GM23338 (cell line): Measurements from ENCODE around the gene KRAS. TPM values are rescaled to one million over a fixed set of nuclear protein-coding genes. Genes with fewer than 3 reads are reported as not detected.

Experiments used
- ATAC-seq: fragments of 200-7000 bp; cut with Tn5 transposase; 3 replicates; pipeline ENCODE4 v1.9.1; 2020
- DNase-seq: peaks from one replicate; pipeline ENCODE4 v3.0.0-alpha.2; 2015; ENCODE audit warnings: low spot score
- H2AFZ ChIP-seq: fragments of 200-600 bp; sonication (generic); 2 replicates; pipeline ENCODE4 v1.8.0; 2016; ENCODE audit warnings: antibody characterized with exemption, mild to moderate bottlenecking, moderate library complexity
- H3F3A ChIP-seq: fragments of 200-600 bp; sonication (generic); replicated peaks from 2 replicates; pipeline ENCODE4 v1.8.0; 2017; ENCODE audit warnings: antibody characterized with exemption, mixed run types, low read depth
- H3K27ac ChIP-seq: fragments of 200-600 bp; sonication (generic); 2 replicates; pipeline ENCODE4 v1.6.1; 2016; ENCODE audit warnings: low read depth
- H3K27me3 ChIP-seq: fragments of 200-600 bp; sonication (generic); 2 replicates; pipeline ENCODE4 v1.8.0; 2016; ENCODE audit warnings: mild to moderate bottlenecking, mixed run types, moderate library complexity; ENCODE audit not compliant: insufficient read depth
- H3K36me3 ChIP-seq: fragments of 200-600 bp; sonication (generic); 2 replicates; pipeline ENCODE4 v1.8.0; 2016; ENCODE audit warnings: mild to moderate bottlenecking; ENCODE audit not compliant: insufficient read depth
- H3K4me1 ChIP-seq: fragments of 200-600 bp; sonication (generic); 2 replicates; pipeline ENCODE4 v1.8.0; 2016; ENCODE audit warnings: mild to moderate bottlenecking, moderate library complexity; ENCODE audit not compliant: insufficient read depth
- H3K4me2 ChIP-seq: fragments of 200-600 bp; sonication (generic); 2 replicates; pipeline ENCODE4 v1.7.1; 2017; ENCODE audit warnings: mixed run types
- H3K4me3 ChIP-seq: fragments of 200-600 bp; sonication (generic); 2 replicates; pipeline ENCODE4 v1.6.1; 2016; ENCODE audit warnings: mixed run types
- H3K79me2 ChIP-seq: fragments of 200-600 bp; sonication (generic); replicated peaks from 2 replicates; pipeline ENCODE4 v1.8.0; 2017; ENCODE audit warnings: mild to moderate bottlenecking; ENCODE audit not compliant: insufficient read depth
- H3K9me2 ChIP-seq: fragments of 200-600 bp; sonication (generic); 2 replicates; pipeline ENCODE4 v1.8.0; 2017; ENCODE audit not compliant: insufficient read depth
- H4K20me1 ChIP-seq: fragments of 200-600 bp; sonication (generic); replicated peaks from 2 replicates; pipeline ENCODE4 v1.8.0; 2017; ENCODE audit warnings: mild to moderate bottlenecking; ENCODE audit not compliant: insufficient read depth
- H3K27ac Mint-ChIP-seq: 2 replicates; pipeline ENCODE4 v1.8.0; 2020; ENCODE audit warnings: inconsistent platforms, mild to moderate bottlenecking, moderate library complexity, mixed read lengths
- H3K27me3 Mint-ChIP-seq: 3 replicates; pipeline ENCODE4 v1.8.0; 2022; ENCODE audit warnings: low read depth, mild to moderate bottlenecking, moderate library complexity, mixed read lengths, inconsistent platforms; ENCODE audit not compliant: insufficient read depth, poor library complexity
- H3K36me3 Mint-ChIP-seq: 3 replicates; pipeline ENCODE4 v1.8.0; 2021; ENCODE audit warnings: low read depth, mild to moderate bottlenecking, inconsistent platforms, moderate library complexity, mixed read lengths
- H3K4me1 Mint-ChIP-seq: 3 replicates; pipeline ENCODE4 v1.8.0; 2020; ENCODE audit warnings: mild to moderate bottlenecking, inconsistent platforms, mixed read lengths
- H3K4me3 Mint-ChIP-seq: 3 replicates; pipeline ENCODE4 v1.8.0; 2021; ENCODE audit warnings: moderate library complexity, mild to moderate bottlenecking, inconsistent platforms, mixed read lengths
- H3K9me3 Mint-ChIP-seq: 3 replicates; pipeline ENCODE4 v1.8.0; 2020; ENCODE audit warnings: moderate library complexity, mild to moderate bottlenecking, inconsistent platforms, mixed read lengths
- CREB1 ChIP-seq: fragments of 250-450 bp; sonication (Bioruptor Pico); IDR thresholded peaks from 2 replicates; pipeline ENCODE4 v1.5.0; 2020; ENCODE audit warnings: low read depth, mild to moderate bottlenecking, moderate library complexity
- EZH2 ChIP-seq: fragments of 200-600 bp; sonication (generic); IDR thresholded peaks from one replicate; pipeline ENCODE4 v1.8.0; 2017; ENCODE audit warnings: antibody characterized with exemption, mild to moderate bottlenecking, low read depth; ENCODE audit not compliant: unreplicated experiment
- EZH2phosphoT487 ChIP-seq: fragments of 200-600 bp; sonication (generic); IDR thresholded peaks from one replicate; pipeline ENCODE4 v1.8.1; 2018; ENCODE audit warnings: antibody characterized with exemption; ENCODE audit not compliant: unreplicated experiment
- JUNB ChIP-seq: IDR thresholded peaks from one replicate; pipeline ENCODE4 v1.6.1; 2016; ENCODE audit warnings: antibody characterized with exemption; ENCODE audit not compliant: unreplicated experiment
- NANOG ChIP-seq: IDR thresholded peaks from 2 replicates; pipeline ENCODE4 v1.6.1; 2016; ENCODE audit warnings: antibody characterized with exemption, borderline replicate concordance
- POLR2AphosphoS5 ChIP-seq: IDR thresholded peaks from 2 replicates; pipeline ENCODE4 v1.6.1; 2016; ENCODE audit warnings: antibody characterized with exemption, low read depth
- STAT1 ChIP-seq: IDR thresholded peaks from one replicate; pipeline ENCODE4 v1.6.1; 2016; ENCODE audit warnings: antibody characterized with exemption; ENCODE audit not compliant: unreplicated experiment
- ZNF114 ChIP-seq: fragments of 250-450 bp; sonication (Bioruptor Pico); IDR thresholded peaks from 2 replicates; pipeline ENCODE4 v1.5.0; 2020; ENCODE audit warnings: mild to moderate bottlenecking, moderate library complexity
- ZNF331 ChIP-seq: fragments of 250-450 bp; sonication (Bioruptor Pico); IDR thresholded peaks from 2 replicates; pipeline ENCODE4 v1.5.0; 2020; ENCODE audit warnings: low read depth, mild to moderate bottlenecking, moderate library complexity
- polyA plus RNA-seq: library from polyadenylated mRNA; unstranded; fragments of >200 nt; fragmentation: Nextera tagmentation; extraction: Ambion mirVana; gene quantifications from 2 replicates; pipeline ENCODE4 v1.2.1, GENCODE V29; 2016
- total RNA-seq: library from RNA; depleted of rRNA; stranded (reverse); fragments of >200 nt; shearing (Covaris generic); gene quantifications from 2 replicates; pipeline ENCODE4 v1.2.3, GENCODE V29; 2014
- TF ChIP-seq, protein P1 (sequence below): IDR thresholded peaks from one replicate; pipeline ENCODE4 v1.6.1; 2018; ENCODE audit warnings: antibody characterized with exemption; ENCODE audit not compliant: unreplicated experiment
- TF ChIP-seq, protein P2 (sequence below), 2 experiments: fragments of 200-600 bp in 1 of 2; sonication (generic) in 1 of 2; conservative IDR thresholded peaks; 2 replicates each; pipeline versions ENCODE4 v1.5.1 to v1.6.1; 2016 to 2017; ENCODE audit warnings: antibody characterized with exemption in 2 of 2, low read depth in 2 of 2, mild to moderate bottlenecking in 2 of 2, moderate library complexity in 1 of 2
- TF ChIP-seq, protein P3 (sequence below): fragments of 250-450 bp; sonication (Bioruptor Pico); IDR thresholded peaks from 2 replicates; pipeline ENCODE4 v1.5.0; 2020; ENCODE audit warnings: mild to moderate bottlenecking, moderate library complexity
- TF ChIP-seq, protein P4 (sequence below): IDR thresholded peaks from 2 replicates; pipeline ENCODE4 v1.6.1; 2016; ENCODE audit warnings: antibody characterized with exemption

Gene KRAS
- total and polyA plus RNA-seq, 2 experiments from 2014 or later = 54.7 to 131 TPM

DNA sequence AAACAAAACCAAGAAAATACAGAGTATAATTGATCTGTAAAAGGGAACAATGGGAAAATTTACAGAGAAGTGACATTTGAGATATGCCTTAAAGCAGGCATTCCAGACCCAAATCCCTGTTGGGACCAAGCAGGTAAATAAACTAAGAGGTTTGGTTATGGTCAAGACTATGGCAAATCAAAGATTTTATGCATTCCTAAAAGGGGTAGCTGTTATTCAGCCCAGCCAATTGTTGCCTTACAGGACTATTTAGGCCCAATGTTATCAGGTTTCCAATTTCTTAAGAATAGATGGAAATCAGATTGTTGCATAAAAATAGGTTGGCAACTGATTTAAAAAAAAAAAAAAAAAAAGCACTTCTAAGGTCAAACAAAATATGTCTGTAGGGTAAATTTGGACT is 61.1 kb downstream of the KRAS start (continued):
- TF ChIP-seq, protein P1, sequence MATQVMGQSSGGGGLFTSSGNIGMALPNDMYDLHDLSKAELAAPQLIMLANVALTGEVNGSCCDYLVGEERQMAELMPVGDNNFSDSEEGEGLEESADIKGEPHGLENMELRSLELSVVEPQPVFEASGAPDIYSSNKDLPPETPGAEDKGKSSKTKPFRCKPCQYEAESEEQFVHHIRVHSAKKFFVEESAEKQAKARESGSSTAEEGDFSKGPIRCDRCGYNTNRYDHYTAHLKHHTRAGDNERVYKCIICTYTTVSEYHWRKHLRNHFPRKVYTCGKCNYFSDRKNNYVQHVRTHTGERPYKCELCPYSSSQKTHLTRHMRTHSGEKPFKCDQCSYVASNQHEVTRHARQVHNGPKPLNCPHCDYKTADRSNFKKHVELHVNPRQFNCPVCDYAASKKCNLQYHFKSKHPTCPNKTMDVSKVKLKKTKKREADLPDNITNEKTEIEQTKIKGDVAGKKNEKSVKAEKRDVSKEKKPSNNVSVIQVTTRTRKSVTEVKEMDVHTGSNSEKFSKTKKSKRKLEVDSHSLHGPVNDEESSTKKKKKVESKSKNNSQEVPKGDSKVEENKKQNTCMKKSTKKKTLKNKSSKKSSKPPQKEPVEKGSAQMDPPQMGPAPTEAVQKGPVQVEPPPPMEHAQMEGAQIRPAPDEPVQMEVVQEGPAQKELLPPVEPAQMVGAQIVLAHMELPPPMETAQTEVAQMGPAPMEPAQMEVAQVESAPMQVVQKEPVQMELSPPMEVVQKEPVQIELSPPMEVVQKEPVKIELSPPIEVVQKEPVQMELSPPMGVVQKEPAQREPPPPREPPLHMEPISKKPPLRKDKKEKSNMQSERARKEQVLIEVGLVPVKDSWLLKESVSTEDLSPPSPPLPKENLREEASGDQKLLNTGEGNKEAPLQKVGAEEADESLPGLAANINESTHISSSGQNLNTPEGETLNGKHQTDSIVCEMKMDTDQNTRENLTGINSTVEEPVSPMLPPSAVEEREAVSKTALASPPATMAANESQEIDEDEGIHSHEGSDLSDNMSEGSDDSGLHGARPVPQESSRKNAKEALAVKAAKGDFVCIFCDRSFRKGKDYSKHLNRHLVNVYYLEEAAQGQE = no peak
- TF ChIP-seq JUNB = no peak
- TF ChIP-seq POLR2AphosphoS5 = no peak
- TF ChIP-seq EZH2phosphoT487 = no peak
- TF ChIP-seq NANOG = no peak
- no peak for TF ChIP-seq ZNF114
- no peak for TF ChIP-seq EZH2

DNA sequence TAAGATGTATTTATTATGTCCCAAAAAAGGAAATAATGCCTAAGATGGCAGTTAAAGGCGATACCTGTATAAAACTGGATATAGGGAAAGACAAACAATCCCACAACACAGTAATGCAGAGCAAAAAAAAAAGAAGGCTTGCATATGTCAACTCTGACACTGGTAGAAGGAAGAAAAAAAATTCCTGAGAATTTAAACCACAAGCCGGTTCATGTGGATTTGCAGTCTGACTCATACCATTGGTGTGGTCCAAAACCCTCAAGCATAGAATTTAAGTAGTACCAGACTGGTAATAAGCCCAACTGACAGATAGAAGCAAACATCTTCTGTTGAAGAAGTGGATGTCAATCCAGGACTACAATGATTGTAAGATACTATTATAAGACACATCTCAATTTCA is 62.9 kb downstream of the KRAS start:
- Mint-ChIP-seq H3K27ac (no peak overlapping the region), H3K9me3 (no peaks in the 10 kb centered on the region; the same call in 2 of the 3 replicates), H3K36me3 (no peaks in the 10 kb centered on the region), H3K4me1 (no peaks in the 10 kb centered on the region), H3K27me3 (peaks cover 1% of the 10 kb centered on the region), H3K4me3 (no peak overlapping the region)
- H3K9me2 ChIP-seq = no peaks in the 10 kb centered on the region
- no peak overlapping the region for H2AFZ ChIP-seq
- H4K20me1 ChIP-seq = no peaks in the 10 kb centered on the region
- H3K79me2 ChIP-seq = no peaks in the 10 kb centered on the region
- no peaks in the 10 kb centered on the region for H3K36me3 ChIP-seq
- ATAC-seq = no peak
- H3K4me3 ChIP-seq = no peak overlapping the region
- no peak overlapping the region for H3K4me2 ChIP-seq
- H3F3A ChIP-seq = no peaks in the 10 kb centered on the region
- no peak for DNase-seq
- no peak overlapping the region for H3K27ac ChIP-seq
- no peaks in the 10 kb centered on the region for H3K27me3 ChIP-seq
- no peaks in the 10 kb centered on the region for H3K4me1 ChIP-seq
- TF ChIP-seq EZH2 = no peak
- no peak for TF ChIP-seq CREB1 (CRISPR knock-in tag)
- no peak for TF ChIP-seq ZNF114
- TF ChIP-seq, protein P2, sequence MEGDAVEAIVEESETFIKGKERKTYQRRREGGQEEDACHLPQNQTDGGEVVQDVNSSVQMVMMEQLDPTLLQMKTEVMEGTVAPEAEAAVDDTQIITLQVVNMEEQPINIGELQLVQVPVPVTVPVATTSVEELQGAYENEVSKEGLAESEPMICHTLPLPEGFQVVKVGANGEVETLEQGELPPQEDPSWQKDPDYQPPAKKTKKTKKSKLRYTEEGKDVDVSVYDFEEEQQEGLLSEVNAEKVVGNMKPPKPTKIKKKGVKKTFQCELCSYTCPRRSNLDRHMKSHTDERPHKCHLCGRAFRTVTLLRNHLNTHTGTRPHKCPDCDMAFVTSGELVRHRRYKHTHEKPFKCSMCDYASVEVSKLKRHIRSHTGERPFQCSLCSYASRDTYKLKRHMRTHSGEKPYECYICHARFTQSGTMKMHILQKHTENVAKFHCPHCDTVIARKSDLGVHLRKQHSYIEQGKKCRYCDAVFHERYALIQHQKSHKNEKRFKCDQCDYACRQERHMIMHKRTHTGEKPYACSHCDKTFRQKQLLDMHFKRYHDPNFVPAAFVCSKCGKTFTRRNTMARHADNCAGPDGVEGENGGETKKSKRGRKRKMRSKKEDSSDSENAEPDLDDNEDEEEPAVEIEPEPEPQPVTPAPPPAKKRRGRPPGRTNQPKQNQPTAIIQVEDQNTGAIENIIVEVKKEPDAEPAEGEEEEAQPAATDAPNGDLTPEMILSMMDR (conservative IDR thresholded peaks at IDR 0.05; ENCODE audit: low read depth in 2 of 2) = no peak
- no peak for TF ChIP-seq JUNB
- TF ChIP-seq, protein P3, sequence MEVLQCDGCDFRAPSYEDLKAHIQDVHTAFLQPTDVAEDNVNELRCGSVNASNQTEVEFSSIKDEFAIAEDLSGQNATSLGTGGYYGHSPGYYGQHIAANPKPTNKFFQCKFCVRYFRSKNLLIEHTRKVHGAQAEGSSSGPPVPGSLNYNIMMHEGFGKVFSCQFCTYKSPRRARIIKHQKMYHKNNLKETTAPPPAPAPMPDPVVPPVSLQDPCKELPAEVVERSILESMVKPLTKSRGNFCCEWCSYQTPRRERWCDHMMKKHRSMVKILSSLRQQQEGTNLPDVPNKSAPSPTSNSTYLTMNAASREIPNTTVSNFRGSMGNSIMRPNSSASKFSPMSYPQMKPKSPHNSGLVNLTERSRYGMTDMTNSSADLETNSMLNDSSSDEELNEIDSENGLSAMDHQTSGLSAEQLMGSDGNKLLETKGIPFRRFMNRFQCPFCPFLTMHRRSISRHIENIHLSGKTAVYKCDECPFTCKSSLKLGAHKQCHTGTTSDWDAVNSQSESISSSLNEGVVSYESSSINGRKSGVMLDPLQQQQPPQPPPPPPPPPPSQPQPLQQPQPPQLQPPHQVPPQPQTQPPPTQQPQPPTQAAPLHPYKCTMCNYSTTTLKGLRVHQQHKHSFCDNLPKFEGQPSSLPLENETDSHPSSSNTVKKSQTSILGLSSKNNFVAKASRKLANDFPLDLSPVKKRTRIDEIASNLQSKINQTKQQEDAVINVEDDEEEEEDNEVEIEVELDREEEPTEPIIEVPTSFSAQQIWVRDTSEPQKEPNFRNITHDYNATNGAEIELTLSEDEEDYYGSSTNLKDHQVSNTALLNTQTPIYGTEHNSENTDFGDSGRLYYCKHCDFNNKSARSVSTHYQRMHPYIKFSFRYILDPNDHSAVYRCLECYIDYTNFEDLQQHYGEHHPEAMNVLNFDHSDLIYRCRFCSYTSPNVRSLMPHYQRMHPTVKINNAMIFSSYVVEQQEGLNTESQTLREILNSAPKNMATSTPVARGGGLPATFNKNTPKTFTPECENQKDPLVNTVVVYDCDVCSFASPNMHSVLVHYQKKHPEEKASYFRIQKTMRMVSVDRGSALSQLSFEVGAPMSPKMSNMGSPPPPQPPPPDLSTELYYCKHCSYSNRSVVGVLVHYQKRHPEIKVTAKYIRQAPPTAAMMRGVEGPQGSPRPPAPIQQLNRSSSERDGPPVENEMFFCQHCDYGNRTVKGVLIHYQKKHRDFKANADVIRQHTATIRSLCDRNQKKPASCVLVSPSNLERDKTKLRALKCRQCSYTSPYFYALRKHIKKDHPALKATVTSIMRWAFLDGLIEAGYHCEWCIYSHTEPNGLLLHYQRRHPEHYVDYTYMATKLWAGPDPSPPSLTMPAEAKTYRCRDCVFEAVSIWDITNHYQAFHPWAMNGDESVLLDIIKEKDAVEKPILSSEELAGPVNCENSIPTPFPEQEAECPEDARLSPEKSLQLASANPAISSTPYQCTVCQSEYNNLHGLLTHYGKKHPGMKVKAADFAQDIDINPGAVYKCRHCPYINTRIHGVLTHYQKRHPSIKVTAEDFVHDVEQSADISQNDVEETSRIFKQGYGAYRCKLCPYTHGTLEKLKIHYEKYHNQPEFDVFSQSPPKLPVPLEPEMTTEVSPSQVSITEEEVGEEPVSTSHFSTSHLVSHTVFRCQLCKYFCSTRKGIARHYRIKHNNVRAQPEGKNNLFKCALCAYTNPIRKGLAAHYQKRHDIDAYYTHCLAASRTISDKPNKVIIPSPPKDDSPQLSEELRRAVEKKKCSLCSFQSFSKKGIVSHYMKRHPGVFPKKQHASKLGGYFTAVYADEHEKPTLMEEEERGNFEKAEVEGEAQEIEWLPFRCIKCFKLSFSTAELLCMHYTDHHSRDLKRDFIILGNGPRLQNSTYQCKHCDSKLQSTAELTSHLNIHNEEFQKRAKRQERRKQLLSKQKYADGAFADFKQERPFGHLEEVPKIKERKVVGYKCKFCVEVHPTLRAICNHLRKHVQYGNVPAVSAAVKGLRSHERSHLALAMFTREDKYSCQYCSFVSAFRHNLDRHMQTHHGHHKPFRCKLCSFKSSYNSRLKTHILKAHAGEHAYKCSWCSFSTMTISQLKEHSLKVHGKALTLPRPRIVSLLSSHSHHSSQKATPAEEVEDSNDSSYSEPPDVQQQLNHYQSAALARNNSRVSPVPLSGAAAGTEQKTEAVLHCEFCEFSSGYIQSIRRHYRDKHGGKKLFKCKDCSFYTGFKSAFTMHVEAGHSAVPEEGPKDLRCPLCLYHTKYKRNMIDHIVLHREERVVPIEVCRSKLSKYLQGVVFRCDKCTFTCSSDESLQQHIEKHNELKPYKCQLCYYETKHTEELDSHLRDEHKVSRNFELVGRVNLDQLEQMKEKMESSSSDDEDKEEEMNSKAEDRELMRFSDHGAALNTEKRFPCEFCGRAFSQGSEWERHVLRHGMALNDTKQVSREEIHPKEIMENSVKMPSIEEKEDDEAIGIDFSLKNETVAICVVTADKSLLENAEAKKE (CRISPR knock-in tag) = no peak
- no peak for TF ChIP-seq STAT1
- TF ChIP-seq, protein P4, sequence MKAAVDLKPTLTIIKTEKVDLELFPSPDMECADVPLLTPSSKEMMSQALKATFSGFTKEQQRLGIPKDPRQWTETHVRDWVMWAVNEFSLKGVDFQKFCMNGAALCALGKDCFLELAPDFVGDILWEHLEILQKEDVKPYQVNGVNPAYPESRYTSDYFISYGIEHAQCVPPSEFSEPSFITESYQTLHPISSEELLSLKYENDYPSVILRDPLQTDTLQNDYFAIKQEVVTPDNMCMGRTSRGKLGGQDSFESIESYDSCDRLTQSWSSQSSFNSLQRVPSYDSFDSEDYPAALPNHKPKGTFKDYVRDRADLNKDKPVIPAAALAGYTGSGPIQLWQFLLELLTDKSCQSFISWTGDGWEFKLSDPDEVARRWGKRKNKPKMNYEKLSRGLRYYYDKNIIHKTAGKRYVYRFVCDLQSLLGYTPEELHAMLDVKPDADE = no peak
- no peak for TF ChIP-seq ZNF331 (CRISPR knock-in tag)
